IMR-90 (cell line): ENCODE results near the gene KCNN3. TPM values are rescaled to one million over a fixed set of nuclear protein-coding genes. Genes with fewer than 3 reads are reported as not detected.

Source experiments
- ATAC-seq: fragments of 200-7000 bp; cut with Tn5 transposase; 2 replicates; pipeline ENCODE4 v1.9.1; 2020; ENCODE audit warnings: low read depth, mild to moderate bottlenecking, moderate library complexity
- BruUV-seq: library from RNA; stranded (reverse); fragments of 400-500 nt; replicated peaks from 2 replicates; lab custom pipeline; 2021; lab: Mats Ljungman, UMichigan
- CTCF ChIA-PET: fragments of 300-600 bp; formaldehyde crosslinking; extraction: SDS; loops from one replicate; lab custom pipeline; 2021; ENCODE audit warnings: antibody characterized with exemption; lab: Yijun Ruan, JAX
- POLR2A ChIA-PET: fragments of 300-600 bp; sonication (Branson Sonifier 250); formaldehyde crosslinking; loops from one replicate; lab custom pipeline; 2022; ENCODE audit warnings: antibody characterized with exemption; ENCODE audit not compliant: unreplicated experiment; lab: Charles Lee
- DNase-seq: peaks from one replicate; pipeline ENCODE4 v3.0.0; 2013
- H2AFZ ChIP-seq: replicated peaks from 2 replicates; pipeline ENCODE3; 2013; ENCODE audit warnings: low read length, mild to moderate bottlenecking; ENCODE audit not compliant: poor library complexity
- H2AK5ac ChIP-seq: 2 replicates; pipeline ENCODE4 v1.6.1; 2013; ENCODE audit warnings: low read depth, low read length, inconsistent platforms
- H2AK9ac ChIP-seq: replicated peaks from 2 replicates; pipeline ENCODE3; 2013; ENCODE audit warnings: mild to moderate bottlenecking, low read depth, low read length, moderate library complexity; ENCODE audit not compliant: poor library complexity
- H2BK120ac ChIP-seq: 2 replicates; pipeline ENCODE4 v1.6.1; 2013; ENCODE audit warnings: low read depth, low read length, inconsistent platforms
- H2BK15ac ChIP-seq: 3 replicates; pipeline ENCODE4 v1.6.1; 2013; ENCODE audit warnings: low read depth, low read length, inconsistent platforms
- H2BK20ac ChIP-seq: 2 replicates; pipeline ENCODE4 v1.6.1; 2013; ENCODE audit warnings: low read depth, mild to moderate bottlenecking, inconsistent platforms, low read length, moderate library complexity
- H2BK5ac ChIP-seq: 2 replicates; pipeline ENCODE4 v1.6.1; 2013; ENCODE audit warnings: mild to moderate bottlenecking, low read depth, low read length, inconsistent platforms; ENCODE audit not compliant: poor library complexity, severe bottlenecking
- H3K14ac ChIP-seq: replicated peaks from 2 replicates; pipeline ENCODE4 v1.6.1; 2013; ENCODE audit warnings: low read depth, low read length, inconsistent platforms
- H3K18ac ChIP-seq: 2 replicates; pipeline ENCODE4 v1.6.1; 2013; ENCODE audit warnings: low read depth, low read length, control low read depth
- H3K23ac ChIP-seq: 2 replicates; pipeline ENCODE4 v1.6.1; 2013; ENCODE audit warnings: low read depth, low read length, inconsistent platforms
- H3K27ac ChIP-seq: 2 replicates; pipeline ENCODE4 v1.5.1; 2013; ENCODE audit warnings: mild to moderate bottlenecking, control low read depth, low read length; ENCODE audit not compliant: insufficient read depth
- H3K27me3 ChIP-seq: 2 replicates; pipeline ENCODE4 v1.6.1; 2013; ENCODE audit warnings: low read length; ENCODE audit not compliant: control insufficient read depth, insufficient read depth
- H3K36me3 ChIP-seq: 2 replicates; pipeline ENCODE4 v1.6.1; 2013; ENCODE audit warnings: low read length, mixed read lengths; ENCODE audit not compliant: control insufficient read depth, insufficient read depth
- H3K4ac ChIP-seq: 2 replicates; pipeline ENCODE4 v1.6.1; 2013; ENCODE audit warnings: low read depth, low read length, inconsistent platforms
- H3K4me1 ChIP-seq: 2 replicates; pipeline ENCODE4 v1.6.1; 2013; ENCODE audit warnings: low read length, mixed read lengths; ENCODE audit not compliant: control insufficient read depth, insufficient read depth
- H3K4me2 ChIP-seq: 2 replicates; pipeline ENCODE4 v1.6.1; 2013; ENCODE audit warnings: low read depth, mild to moderate bottlenecking, control low read depth, low read length, moderate library complexity
- H3K4me3 ChIP-seq: 2 replicates; pipeline ENCODE4 v1.5.1; 2013; ENCODE audit warnings: low read depth, mild to moderate bottlenecking, control low read depth, low read length, moderate library complexity; ENCODE audit not compliant: insufficient read depth
- H3K56ac ChIP-seq: 2 replicates; pipeline ENCODE4 v1.6.1; 2013; ENCODE audit warnings: low read length, inconsistent platforms; ENCODE audit not compliant: insufficient read depth; ENCODE audit errors: extremely low read depth
- H3K79me1 ChIP-seq, 2 experiments: 2 replicates each; pipeline ENCODE4 v1.6.1; 2013; ENCODE audit warnings: low read length in 2 of 2, inconsistent platforms in 1 of 2, low read depth in 1 of 2
- H3K9ac ChIP-seq: 2 replicates; pipeline ENCODE4 v1.6.1; 2013; ENCODE audit warnings: low read depth, low read length, control low read depth
- H3K9me1 ChIP-seq: 2 replicates; pipeline ENCODE4 v1.6.1; 2013; ENCODE audit warnings: low read length, inconsistent platforms; ENCODE audit not compliant: insufficient read depth
- H3K9me3 ChIP-seq: 2 replicates; pipeline ENCODE4 v1.6.1; 2013; ENCODE audit warnings: low read length; ENCODE audit not compliant: control insufficient read depth, insufficient read depth
- H4K20me1 ChIP-seq: 2 replicates; pipeline ENCODE4 v1.6.1; 2013; ENCODE audit warnings: low read length, inconsistent platforms; ENCODE audit not compliant: insufficient read depth
- H4K5ac ChIP-seq: 2 replicates; pipeline ENCODE4 v1.6.1; 2013; ENCODE audit warnings: mild to moderate bottlenecking, low read depth, low read length, control low read depth
- H4K8ac ChIP-seq, 2 experiments: 2 replicates each; pipeline ENCODE4 v1.6.1; 2013; ENCODE audit warnings: low read depth in 2 of 2, low read length in 2 of 2, control low read depth in 1 of 2, inconsistent platforms in 1 of 2
- H4K91ac ChIP-seq: 2 replicates; pipeline ENCODE4 v1.6.1; 2013; ENCODE audit warnings: low read depth, low read length, inconsistent platforms; ENCODE audit not compliant: insufficient read depth
- BHLHE40 ChIP-seq: fragments of 150-350 bp; IDR thresholded peaks from 2 replicates; pipeline ENCODE4 v1.6.1; 2016; ENCODE audit warnings: mild to moderate bottlenecking, low read depth, low read length
- CEBPB ChIP-seq: IDR thresholded peaks from 2 replicates; pipeline ENCODE4 v1.6.1; 2012; ENCODE audit warnings: low read depth, low read length, improper control_type of control experiment
- CHD1 ChIP-seq: IDR thresholded peaks from 2 replicates; pipeline ENCODE4 v1.6.1; 2012; ENCODE audit warnings: low read depth, low read length, improper control_type of control experiment
- CTCF ChIP-seq: conservative IDR thresholded peaks from 2 replicates; pipeline ENCODE4 v1.5.1; 2012; ENCODE audit warnings: mild to moderate bottlenecking, low read depth, low read length, improper control_type of control experiment
- FOS ChIP-seq: fragments of 150-350 bp; IDR thresholded peaks from 2 replicates; pipeline ENCODE4 v1.6.1; 2016; ENCODE audit warnings: low read depth, low read length
- MAFK ChIP-seq: IDR thresholded peaks from 2 replicates; pipeline ENCODE4 v1.6.1; 2012; ENCODE audit warnings: low read depth, low read length, improper control_type of control experiment
- MAZ ChIP-seq: IDR thresholded peaks from 2 replicates; pipeline ENCODE4 v1.6.1; 2012; ENCODE audit warnings: low read depth, mild to moderate bottlenecking, low read length, improper control_type of control experiment, moderate library complexity, borderline replicate concordance
- MXI1 ChIP-seq: IDR thresholded peaks from 2 replicates; pipeline ENCODE4 v1.6.1; 2012; ENCODE audit warnings: low read depth, mild to moderate bottlenecking, low read length, moderate library complexity, borderline replicate concordance
- NFE2L2 ChIP-seq: fragments of 150-350 bp; IDR thresholded peaks from 2 replicates; pipeline ENCODE4 v1.6.1; 2016; ENCODE audit warnings: low read depth, mild to moderate bottlenecking, low read length
- POLR2A ChIP-seq: IDR thresholded peaks from 2 replicates; pipeline ENCODE4 v1.6.1; 2012; ENCODE audit warnings: mild to moderate bottlenecking, low read depth, low read length
- RAD21 ChIP-seq: IDR thresholded peaks from 2 replicates; pipeline ENCODE4 v1.6.1; 2012; ENCODE audit warnings: low read length, improper control_type of control experiment
- RCOR1 ChIP-seq: IDR thresholded peaks from 2 replicates; pipeline ENCODE4 v1.6.1; 2012; ENCODE audit warnings: mild to moderate bottlenecking, low read length, improper control_type of control experiment; ENCODE audit not compliant: insufficient replicate concordance
- RFX5 ChIP-seq: IDR thresholded peaks from 2 replicates; pipeline ENCODE4 v1.8.0; 2012; ENCODE audit warnings: low read depth, mild to moderate bottlenecking, low read length, moderate library complexity
- SMC3 ChIP-seq: fragments of 150-350 bp; IDR thresholded peaks from 2 replicates; pipeline ENCODE4 v1.6.1; 2016; ENCODE audit warnings: low read depth, mild to moderate bottlenecking, antibody characterized with exemption, low read length, moderate library complexity
- USF2 ChIP-seq: fragments of 150-350 bp; IDR thresholded peaks from 2 replicates; pipeline ENCODE4 v1.6.1; 2017; ENCODE audit warnings: mild to moderate bottlenecking, antibody characterized with exemption, low read length, low read depth
- WGBS, 2 experiments: methylation state at CpG; one replicate each; pipeline versions ENCODE4 v1.1.5 to v1.1.7; 2013; ENCODE audit warnings: missing lambda C conversion rate in 2 of 2; ENCODE audit not compliant: insufficient read length in 1 of 2; ENCODE audit errors: extremely low coverage in 2 of 2; 5-methylcytosine and 5-hydroxymethylcytosine counted together
- dilution Hi-C: fragments of 300-500 bp; cut with HindIII; formaldehyde crosslinking; loops from one replicate; pipeline ENCODE4 v1.14.3; 2018; ENCODE audit warnings: low sequenced_read_pairs; ENCODE audit not compliant: unreplicated experiment
- in situ Hi-C: fragments of 300-500 bp; cut with MboI; formaldehyde crosslinking; loops from 3 replicates; pipeline ENCODE4 v1.14.3; 2019; ENCODE audit warnings: low sequenced_read_pairs, inconsistent platforms, mixed read lengths
- intact Hi-C: fragments of 100-400 bp; cut with micrococcal nuclease; formaldehyde crosslinking; loops from 2 replicates; pipeline ENCODE4 v1.10.0; 2022
- polyA plus RNA-seq, 3 experiments: library from polyadenylated mRNA; depleted of rRNA; stranded (reverse); fragments of >200 nt; gene quantifications; 2 replicates each; pipeline ENCODE4 v1.2.3, GENCODE V29; 2012; ENCODE audit warnings: low replicate concordance in 1 of 3
- total RNA-seq: library from RNA; depleted of rRNA; stranded (reverse); fragments of >200 nt; gene quantifications from 2 replicates; pipeline ENCODE4 v1.2.3, GENCODE V29; 2012
- TF ChIP-seq, protein P1 (sequence below): fragments of 150-350 bp; IDR thresholded peaks from 2 replicates; pipeline ENCODE4 v1.6.1; 2016; ENCODE audit warnings: low read depth, mild to moderate bottlenecking, low read length, moderate library complexity, borderline replicate concordance

Gene KCNN3
- total and polyA plus RNA-seq, 2 of the 4 experiments (the other 2 are of a cell fraction): 0.02 TPM; not detected in 1

GRCh38 chr1:154792899-154793298 is 77.2 kb downstream of the KCNN3 start:
- no peaks in the 10 kb centered on the region for H3K79me1 ChIP-seq
- H3K36me3 ChIP-seq: no peaks in the 10 kb centered on the region
- no peak overlapping the region for H4K91ac ChIP-seq
- no peak overlapping the region for H2BK20ac ChIP-seq
- H3K9ac ChIP-seq: no peak overlapping the region
- H4K5ac ChIP-seq: no peak overlapping the region
- H3K4ac ChIP-seq: no peak overlapping the region
- H3K9me3 ChIP-seq: peaks cover 2% of the 10 kb centered on the region; the same call in 1 of the 2 replicates
- dilution Hi-C loops (no loop called here), intact Hi-C loops (no loop called here), in situ Hi-C loops (no loop called here)
- H2AFZ ChIP-seq: no peak overlapping the region
- ChIA-PET CTCF (no interaction called here), POLR2A (no interaction called here)
- no peak overlapping the region for H3K14ac ChIP-seq
- H3K4me3 ChIP-seq: no peak overlapping the region
- no peak overlapping the region for H3K27ac ChIP-seq
- H2BK15ac ChIP-seq: no peak overlapping the region
- H2AK5ac ChIP-seq: no peak overlapping the region
- DNase-seq (no peak), ATAC-seq (no peak)
- BruUV-seq: no TSS peak
- H4K8ac ChIP-seq: no peak overlapping the region
- no peaks in the 10 kb centered on the region for H4K20me1 ChIP-seq
- H2BK120ac ChIP-seq: no peak overlapping the region
- peaks cover 72% of the 10 kb centered on the region for H3K27me3 ChIP-seq
- no peak overlapping the region for H2AK9ac ChIP-seq
- no peak for TF ChIP-seq MXI1
- TF ChIP-seq FOS: no peak
- TF ChIP-seq, protein P1, sequence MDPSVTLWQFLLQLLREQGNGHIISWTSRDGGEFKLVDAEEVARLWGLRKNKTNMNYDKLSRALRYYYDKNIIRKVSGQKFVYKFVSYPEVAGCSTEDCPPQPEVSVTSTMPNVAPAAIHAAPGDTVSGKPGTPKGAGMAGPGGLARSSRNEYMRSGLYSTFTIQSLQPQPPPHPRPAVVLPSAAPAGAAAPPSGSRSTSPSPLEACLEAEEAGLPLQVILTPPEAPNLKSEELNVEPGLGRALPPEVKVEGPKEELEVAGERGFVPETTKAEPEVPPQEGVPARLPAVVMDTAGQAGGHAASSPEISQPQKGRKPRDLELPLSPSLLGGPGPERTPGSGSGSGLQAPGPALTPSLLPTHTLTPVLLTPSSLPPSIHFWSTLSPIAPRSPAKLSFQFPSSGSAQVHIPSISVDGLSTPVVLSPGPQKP: no peak
- TF ChIP-seq NFE2L2: no peak
- no peak for TF ChIP-seq CHD1
- TF ChIP-seq SMC3: no peak
- TF ChIP-seq USF2: no peak
- TF ChIP-seq POLR2A: no peak
- TF ChIP-seq RFX5: no peak
- TF ChIP-seq RAD21: no peak
- TF ChIP-seq CEBPB: no peak
- TF ChIP-seq MAFK: no peak
- TF ChIP-seq BHLHE40: no peak
- TF ChIP-seq MAZ: no peak
- no peak for TF ChIP-seq RCOR1
- TF ChIP-seq CTCF: no peak
- no CpG with 5 or more reads among the region's 3 CpGs for WGBS, 2 experiments
- H3K9me1 ChIP-seq: no peaks in the 10 kb centered on the region
- no peak overlapping the region for H2BK5ac ChIP-seq
- H3K4me2 ChIP-seq: no peak overlapping the region
- H3K4me1 ChIP-seq: no peaks in the 10 kb centered on the region
- no peak overlapping the region for H3K18ac ChIP-seq
- H3K23ac ChIP-seq: no peak overlapping the region
- H3K56ac ChIP-seq: no peak overlapping the region
